GM21825 (cell line): Measurements from ENCODE around the gene SRGAP1.

Source experiments
- ATAC-seq: cut with Tn5 transposase; IDR thresholded peaks from one replicate; pipeline ENCODE4 v1.9.1; 2021; ENCODE audit warnings: mild to moderate bottlenecking, moderate library complexity; ENCODE audit not compliant: unreplicated experiment

Gene SRGAP1

DNA sequence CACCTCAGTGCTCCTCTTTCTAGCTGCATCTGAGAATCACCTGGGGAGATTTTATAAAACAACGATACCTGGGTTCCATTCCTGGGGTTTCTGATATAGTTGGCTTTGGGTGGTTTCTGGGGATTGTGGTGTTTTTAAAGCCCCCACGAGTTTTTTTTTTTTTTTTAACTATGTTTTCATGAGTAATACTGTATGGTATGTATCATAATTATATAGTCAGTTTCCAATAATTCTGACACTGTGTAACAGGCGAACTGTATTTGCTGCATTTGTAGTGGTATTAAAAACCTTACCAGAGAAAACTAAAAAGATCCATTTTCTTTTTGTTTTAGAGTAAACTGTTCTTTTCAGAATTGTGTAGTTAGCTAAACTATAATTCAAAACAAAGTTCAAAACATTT lies 84.9 kb downstream of the SRGAP1 start:
- ATAC-seq: no peak

DNA sequence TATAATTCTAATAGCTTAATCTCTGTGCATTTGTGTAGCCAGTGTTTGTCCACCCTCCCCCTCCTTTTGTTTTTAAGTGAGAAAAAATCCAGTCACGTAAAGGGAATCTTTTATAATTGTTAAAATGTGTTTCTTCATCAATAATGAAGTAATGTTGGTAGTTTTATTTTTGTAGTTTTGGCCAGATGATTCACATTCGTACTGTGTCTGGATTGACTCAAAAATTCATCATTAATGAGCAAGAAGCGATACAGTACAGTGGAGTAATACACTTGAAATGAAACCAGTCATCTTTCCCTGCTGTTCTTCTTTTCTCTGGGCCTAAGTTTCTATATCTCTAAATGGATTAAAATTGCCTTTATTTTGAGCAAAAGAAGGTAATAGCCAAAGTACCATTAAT lies 86.5 kb downstream of the SRGAP1 start:
- ATAC-seq: no peak

DNA sequence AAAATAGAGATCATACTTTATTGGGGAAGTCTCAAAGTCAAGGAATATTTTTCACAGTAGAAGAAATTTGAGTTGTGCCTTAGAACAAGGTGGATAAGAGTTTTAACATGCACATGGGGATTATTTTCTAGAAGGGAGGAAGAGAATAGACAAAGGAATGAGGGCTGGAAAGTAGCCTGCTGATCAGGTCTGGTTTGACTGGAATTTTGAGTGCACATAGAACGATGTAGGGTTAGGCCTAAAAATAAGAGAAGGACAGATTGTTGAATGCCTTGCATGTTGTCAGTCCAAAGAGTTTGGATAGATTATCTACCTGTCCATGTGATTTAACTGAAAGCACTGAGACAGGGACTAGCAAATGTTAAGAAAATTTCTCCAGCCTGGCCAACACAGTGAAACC lies 87.2 kb downstream of the SRGAP1 start:
- ATAC-seq: no peak

GRCh38 chr12:63934936-63935335 lies 90.4 kb downstream of the SRGAP1 start:
- ATAC-seq: no peak

DNA sequence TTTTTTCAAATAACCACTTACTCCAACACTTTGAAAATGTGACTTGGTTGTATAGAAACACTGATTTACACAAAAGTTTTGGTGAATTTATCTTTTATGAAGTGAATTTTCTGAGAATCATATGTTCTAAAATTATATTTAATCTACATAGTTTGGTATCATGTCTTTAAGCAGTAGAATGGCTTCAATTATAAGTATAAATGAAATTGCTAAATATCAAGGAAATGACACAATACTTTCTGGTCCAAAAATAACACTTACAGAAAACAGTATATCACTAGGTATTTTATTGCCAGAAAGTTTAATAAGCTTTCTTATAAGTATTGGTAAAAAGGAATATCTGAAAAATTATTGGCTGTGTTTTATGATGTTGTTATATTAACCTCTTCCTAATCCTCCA lies 90.9 kb downstream of the SRGAP1 start:
- ATAC-seq: no peak

- no peak for ATAC-seq
Measured at GRCh38 chr12:63937378-63938316, 93.1 kb downstream of the SRGAP1 start.

DNA sequence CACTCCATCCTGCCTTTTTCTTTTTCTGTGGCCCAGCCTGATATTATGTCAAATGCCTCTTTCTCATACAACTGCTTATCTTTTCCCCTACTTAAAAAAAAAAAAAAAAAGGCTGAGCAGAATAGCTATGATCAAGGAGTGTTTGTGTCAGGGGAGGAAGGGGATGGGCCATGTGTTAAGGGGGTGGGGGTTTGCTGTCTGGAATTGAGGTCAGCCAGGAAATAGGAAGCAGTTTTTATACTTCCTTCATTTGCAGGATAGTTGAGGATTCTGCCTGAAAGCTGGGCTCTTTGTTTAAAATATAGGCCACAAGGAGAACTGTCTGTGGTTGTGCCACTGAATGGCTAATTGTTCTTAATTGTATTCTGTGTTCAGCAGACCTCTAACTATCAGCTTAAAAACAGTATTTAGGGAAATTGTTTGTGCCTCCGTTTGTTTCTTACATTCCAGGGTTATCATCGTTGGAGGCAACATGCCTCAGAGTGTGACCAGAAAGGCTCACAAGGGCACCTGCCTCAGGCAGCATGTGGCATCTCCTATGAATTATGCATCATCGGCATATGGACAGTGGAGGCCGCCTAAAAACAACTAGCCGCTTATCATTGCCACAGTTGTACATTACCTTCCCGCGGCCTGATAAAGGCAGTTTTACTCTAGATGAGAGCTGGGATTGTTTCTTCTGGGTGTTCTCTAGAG lies 96.0 kb downstream of the SRGAP1 start:
- no peak for ATAC-seq

- ATAC-seq: no peak
Measured at GRCh38 chr12:63941166-63941800, 96.8 kb downstream of the SRGAP1 start.

GRCh38 chr12:63941879-63942278 lies 97.4 kb downstream of the SRGAP1 start:
- ATAC-seq: no peak

GRCh38 chr12:63942464-63943241 lies 98.2 kb downstream of the SRGAP1 start:
- no peak for ATAC-seq

DNA sequence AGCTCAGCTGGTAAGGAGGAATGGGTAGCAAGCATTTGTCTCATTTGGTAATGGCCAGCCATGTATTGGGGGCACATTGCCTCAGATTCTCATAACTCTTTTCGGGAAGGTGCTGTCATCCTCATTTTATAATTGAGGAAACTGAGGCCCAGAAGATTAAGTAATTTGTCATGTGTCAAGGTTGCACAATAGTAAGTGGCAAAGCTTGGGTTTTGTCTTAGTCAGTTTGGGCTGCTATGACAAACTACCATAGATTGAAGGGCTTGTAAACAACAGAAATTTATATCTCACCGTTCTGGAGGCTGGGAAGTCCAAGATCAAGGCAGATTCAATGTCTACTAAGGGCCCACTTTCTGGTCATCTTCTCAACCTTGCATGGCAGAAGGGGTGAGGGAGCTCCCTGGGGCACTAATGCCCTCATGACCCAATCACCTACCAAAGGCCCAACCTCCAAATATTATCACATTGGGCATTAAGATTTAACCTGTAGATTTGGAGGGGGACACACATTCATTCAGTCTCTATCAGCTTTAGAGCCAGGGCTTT lies 99.6 kb downstream of the SRGAP1 start:
- no peak for ATAC-seq

- no peak for ATAC-seq
Measured at GRCh38 chr12:63944586-63945228, 100.2 kb downstream of the SRGAP1 start.

- no peak for ATAC-seq
Measured at GRCh38 chr12:63945777-63946176, 101.3 kb downstream of the SRGAP1 start.

- ATAC-seq: no peak
Measured at GRCh38 chr12:63948211-63948610, 103.7 kb downstream of the SRGAP1 start.

DNA sequence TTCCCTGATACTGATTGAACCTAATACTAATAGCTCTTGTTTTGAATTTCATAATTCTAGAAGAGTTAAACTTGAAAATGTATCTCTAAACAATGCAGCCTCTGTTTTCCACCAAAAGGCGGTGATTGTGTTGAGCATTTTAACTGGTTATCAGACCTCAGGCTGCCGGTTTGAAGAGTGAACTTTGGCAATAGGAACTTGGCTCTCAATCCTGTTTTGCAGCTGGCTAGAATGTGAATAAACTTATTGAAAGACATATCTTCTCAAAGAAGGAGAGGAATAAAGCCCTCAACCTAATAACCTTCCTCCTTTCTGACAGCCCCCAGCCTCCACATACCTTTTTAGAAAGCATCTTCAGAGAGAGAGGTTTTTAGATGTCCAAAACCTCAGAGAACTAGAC lies 105.4 kb downstream of the SRGAP1 start:
- no peak for ATAC-seq

DNA sequence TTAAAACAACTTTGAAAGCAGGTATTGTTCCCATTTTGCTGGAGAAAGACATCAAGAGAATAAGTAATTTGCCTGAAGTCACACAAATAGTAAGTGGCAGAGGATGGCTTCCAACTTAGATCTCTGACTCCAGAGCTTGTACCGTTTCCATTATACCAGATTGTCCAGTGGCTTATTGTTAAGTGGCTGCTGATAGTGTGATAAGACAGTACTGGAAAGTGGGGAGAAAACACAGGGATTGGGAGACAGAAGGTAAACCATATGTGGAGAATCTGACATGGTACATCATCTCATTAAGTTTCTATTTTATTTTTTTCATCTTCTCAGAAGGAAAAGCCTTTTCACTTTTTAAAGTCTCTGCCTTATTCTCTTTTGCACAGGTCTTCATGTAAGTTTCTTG lies 108.5 kb downstream of the SRGAP1 start:
- ATAC-seq: no peak

DNA sequence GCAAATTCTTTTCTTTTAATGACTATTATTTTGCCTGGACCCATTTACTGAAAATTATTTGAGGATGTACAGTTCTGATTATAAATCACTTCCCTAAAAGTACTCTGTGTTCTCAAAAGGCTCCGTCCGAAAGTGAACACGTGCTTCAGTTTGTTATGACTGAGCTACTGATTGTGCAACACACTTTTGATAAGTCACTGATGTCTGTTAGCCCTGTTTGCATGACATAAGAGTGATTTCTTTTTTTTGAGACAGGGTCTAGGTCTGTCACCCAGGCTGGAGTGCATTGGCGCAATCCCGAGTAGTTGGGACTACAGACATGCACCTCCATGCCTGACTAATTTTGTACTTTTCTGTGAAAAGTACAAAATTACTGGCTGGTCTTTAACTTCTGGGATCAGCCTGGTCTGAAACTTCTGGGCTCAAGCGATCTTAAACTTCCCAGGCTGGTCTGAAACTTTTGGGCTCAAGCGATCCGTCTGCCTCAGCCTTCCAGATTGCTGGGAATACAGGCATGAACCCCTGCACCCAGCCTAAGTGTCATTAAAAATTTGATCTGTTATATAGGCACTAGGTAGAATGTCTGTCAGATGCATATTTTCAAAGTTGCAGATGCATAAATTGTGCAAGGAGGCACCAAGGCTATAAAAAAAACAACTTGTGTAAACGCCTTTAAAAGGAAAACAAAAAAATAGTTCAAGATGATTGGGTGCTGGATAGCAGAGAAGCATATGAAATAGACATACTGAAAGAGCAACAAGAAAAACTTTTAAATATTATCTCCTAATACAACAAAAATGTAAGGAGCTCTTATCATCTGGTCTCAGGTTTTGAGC lies 111.5 kb downstream of the SRGAP1 start:
- no peak for ATAC-seq

DNA sequence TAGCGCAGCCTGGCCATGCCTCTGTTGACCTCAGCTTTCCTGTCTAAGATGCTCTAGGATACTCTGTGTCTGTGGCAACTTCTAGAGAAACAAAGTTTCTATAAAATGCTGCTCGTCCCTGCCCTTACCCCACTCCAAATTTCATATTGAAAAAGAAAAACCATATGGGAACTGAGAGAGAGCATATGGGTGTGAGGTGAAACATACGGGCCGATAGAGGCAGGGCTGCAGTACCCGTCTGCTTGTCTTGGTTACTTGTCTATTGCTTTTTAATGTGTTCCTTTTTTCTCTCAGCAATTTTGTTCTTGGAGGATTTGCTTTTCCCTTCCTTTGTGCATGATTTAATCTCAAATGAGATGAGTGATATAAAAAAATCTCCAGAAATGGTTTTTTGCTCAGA lies 113.0 kb downstream of the SRGAP1 start:
- ATAC-seq: no peak

DNA sequence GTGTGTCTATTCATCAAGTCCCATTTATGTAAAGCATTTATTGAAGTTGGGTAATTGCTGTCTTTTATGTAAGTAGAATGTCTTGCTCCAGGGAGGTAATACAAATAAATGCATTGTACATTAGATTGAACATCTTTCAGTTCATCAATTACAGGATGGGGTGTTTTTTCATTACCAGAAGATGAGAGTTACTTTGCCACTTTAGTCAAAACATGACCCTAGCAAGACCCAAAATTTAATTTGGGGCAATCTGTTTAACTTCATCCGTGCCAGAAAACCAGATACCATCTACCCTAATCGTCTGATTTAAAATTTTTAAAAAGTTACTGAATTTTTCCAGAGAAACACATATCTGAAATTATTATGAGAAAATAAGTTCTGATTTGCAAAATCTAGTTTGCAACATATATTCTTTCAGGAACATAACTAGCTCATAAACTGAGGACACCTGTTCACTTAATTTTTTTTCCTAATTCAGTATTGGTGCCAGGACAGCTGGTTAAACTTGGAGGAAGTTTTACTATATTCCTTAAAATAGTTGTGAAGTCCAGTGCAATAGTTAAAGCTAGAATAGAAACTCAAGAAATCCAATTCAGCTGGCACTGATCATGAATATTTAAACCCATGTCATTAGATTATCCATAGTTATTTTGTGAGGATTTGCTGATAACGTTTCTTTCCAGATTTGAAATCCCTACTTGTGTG lies 114.5 kb downstream of the SRGAP1 start:
- no peak for ATAC-seq
